NCI-H1436 (cell line): ENCODE data around the gene PROZ.

Experiments
- DNase-seq: peaks from one replicate; lab custom pipeline; 2025; lab: John Stamatoyannopoulos, UW

PROZ gene

GRCh38 chr13:113176822-113177221 lies 18.4 kb downstream of the PROZ start:
- no peak for DNase-seq

GRCh38 chr13:113178070-113178895 lies 19.8 kb downstream of the PROZ start:
- no peak for DNase-seq

DNA sequence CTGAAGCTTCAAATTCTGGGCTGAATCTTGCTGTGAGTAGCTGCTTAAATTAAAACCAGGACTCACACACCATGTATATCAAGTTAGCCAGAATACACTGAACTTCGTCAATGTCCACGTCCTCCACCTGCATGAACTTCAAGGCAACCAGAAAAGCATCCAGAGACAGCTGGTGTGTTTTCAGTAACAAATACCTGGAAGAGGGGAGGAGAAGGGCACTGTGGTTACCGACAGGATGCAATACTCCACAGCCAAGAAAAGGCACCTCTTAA lies 20.4 kb downstream of the PROZ start:
- DNase-seq, result no peak

- no peak for DNase-seq
These were observed 21.2 kb downstream of the PROZ start for GRCh38 chr13:113179374-113180230.

- no peak for DNase-seq
These were observed 23.6 kb downstream of the PROZ start for GRCh38 chr13:113182046-113182445.

DNA sequence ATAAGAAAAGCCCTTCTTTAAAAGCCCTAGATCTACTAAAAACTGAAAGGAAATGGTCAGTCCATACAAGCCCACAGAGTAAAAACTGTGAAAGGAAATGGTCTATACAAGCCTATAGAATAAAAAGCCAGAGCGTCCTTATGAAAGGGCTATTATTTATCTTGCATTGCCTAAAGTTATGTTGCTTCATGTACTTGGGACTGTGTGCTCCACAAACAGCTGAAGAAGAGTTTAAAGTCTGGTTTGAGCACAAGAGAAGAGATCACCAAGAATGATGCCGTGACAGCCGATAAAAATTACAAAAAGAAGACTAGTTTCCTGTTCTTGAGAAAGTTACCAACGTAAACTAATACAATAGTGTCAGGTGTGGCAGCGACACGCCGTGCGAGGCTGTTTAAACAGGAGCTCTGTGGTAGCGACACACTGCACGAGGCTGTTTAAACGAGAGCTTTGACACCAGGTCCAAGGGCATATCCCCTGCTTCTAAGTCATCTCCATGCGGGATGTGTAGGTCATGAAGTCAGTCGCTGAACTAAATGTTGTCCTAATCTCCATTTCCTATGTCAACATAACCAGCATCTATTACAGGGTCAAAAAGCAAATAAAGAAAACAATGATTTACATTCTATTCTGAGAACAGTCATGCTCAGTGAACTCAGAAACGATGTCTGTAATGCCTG lies 25.1 kb downstream of the PROZ start:
- DNase-seq, result no peak

- DNase-seq, result no peak
These were observed 26.4 kb downstream of the PROZ start for GRCh38 chr13:113184568-113185440.

- DNase-seq, result no peak
These were observed 27.8 kb downstream of the PROZ start for GRCh38 chr13:113186061-113186900.

GRCh38 chr13:113187263-113187669 lies 28.8 kb downstream of the PROZ start:
- DNase-seq, result no peak

DNA sequence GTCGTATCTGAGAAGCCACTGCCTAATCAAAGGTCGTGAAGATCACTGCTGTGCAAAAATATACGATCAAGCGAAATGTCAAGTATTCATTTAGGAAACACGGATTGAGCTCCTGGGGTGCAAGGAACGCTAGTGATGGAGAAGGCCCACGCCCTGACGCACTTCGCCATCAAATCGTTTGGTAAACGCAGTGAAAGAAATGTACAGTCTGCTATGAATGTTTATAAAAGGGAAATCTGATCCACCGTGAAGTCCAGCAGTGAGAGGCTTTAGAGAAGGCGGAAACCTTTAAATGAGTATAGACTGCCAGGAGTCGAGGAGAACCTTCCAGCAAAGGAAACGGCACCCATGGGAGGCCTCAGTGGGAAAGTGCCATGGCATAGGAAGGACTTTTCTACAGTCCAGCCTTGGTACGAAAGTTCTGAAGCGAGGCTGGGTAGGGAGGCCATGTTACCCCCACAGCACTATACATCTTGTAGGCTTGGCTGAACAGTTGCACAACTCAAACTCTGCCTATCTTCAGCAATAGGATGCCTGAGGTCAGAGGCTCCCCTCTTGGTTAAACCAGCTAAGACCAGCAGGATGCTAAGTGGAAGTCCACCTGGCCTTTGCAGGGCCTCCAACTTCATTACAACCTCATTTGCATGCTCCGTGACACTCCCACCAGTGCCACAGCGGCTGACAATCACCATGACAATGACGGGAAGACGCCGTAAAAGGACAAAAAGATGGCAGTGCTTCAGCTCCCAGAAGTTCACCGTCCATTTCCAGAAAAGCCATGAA lies 29.6 kb downstream of the PROZ start:
- DNase-seq, result no peak

DNA sequence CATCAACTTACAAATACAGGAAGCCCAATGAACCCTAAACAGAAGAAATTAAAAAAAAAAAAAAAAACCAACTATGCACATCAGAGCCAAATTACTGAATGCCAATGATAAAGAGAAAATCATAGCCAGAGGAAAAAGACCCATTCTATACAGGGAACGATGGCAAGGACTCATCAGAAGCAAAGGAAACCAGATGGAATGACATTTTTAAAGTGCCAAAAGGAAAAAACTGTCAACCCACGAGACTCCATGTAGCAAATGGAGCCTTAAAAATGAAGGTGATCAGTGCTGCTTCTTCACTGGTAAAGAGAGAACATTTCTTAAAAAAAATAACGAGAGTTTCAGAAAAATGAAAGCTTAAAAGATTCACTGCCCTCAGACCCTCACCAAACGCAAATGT lies 31.7 kb downstream of the PROZ start:
- DNase-seq, result no peak

DNA sequence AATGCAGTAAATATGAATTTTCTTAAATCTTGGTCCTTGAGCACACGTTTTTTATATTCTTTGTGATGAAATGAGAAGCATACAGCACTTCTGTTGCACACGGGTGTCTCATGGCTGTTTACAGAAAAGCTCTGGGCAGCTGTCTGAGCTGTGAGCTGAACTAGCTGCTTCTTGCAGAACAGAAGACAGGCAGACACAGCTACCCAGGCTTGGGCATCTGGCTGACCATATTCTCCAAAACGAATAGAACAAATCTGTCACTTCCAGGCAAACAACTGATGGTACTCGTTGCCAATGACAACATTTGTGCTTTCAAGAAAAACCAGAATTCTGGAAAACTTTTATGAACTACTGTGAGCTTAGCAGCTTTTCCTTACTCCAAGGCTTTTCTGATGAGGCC lies 33.8 kb downstream of the PROZ start:
- no peak for DNase-seq

DNA sequence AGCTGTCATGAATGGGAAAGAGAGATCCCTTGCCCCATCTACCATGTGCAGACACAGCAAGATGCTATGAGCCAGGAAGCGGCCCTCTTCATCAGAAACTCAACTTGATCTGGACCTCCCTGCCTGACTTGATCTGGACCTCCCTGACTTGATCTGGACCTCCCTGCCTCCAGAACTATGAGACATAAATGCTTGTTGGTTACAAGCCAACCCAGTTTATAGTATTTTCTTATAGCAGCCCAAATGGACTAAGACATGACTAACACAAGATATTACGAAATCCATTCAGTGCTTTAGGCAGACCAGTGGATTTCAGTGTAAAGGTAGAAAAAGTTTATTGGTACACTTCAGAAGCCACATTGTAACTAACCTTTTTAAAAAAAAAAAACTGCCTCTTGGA lies 34.5 kb downstream of the PROZ start:
- no peak for DNase-seq

GRCh38 chr13:113195360-113195759 lies 36.9 kb downstream of the PROZ start:
- no peak for DNase-seq

DNA sequence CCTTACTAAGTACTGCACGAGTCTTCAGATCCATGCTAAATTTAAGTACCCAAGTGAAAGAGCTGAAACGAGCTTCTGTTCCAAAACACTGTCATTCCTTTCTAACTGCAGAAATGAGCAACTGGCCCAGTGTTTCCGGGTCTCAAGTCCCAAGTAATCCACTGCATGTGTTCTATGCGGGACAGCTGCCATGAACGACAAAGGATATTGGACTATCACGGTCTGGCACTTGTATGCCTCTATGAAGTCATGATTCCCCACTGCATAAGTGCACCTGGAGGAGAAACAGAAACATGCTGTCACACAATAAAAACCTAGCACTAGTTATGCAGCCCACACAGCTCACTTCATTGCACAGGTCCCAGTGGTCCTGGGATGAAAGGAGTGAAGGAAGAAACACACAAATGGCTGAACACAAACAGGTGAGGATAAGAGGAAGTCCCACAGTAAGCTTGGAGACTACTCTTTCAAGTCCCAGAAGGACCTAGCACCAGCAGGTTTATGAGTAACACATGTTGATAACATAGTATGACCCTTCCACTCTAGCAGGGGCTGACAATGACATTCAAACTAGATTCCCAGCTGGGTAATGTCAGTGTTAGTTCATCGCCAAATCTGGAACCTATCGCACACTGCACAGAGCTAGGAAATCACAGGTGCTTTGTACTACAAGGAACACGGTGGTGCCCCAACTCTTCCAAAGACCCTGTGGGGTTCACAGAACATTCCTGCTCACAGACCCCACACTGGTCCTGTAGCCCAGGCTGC lies 38.7 kb downstream of the PROZ start:
- DNase-seq, result no peak

DNA sequence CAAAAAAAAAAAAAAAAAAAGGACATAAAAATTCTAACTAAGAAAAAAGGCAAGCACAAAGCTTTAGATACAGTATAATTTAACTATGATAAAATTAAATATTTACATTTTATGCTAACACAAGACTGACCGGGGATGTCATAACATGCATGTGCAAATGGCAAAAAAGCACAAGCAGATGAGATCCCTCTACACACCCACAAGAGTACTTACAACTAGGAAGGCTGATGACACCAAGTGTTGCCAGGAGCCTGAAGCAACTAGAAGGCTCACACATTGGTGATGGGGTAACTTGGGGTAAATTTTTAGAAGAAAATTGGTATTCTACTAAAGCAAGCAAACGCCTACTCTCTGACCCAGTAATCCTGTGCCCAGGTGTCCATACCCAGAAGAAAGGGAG lies 43.4 kb downstream of the PROZ start:
- DNase-seq, result no peak

DNA sequence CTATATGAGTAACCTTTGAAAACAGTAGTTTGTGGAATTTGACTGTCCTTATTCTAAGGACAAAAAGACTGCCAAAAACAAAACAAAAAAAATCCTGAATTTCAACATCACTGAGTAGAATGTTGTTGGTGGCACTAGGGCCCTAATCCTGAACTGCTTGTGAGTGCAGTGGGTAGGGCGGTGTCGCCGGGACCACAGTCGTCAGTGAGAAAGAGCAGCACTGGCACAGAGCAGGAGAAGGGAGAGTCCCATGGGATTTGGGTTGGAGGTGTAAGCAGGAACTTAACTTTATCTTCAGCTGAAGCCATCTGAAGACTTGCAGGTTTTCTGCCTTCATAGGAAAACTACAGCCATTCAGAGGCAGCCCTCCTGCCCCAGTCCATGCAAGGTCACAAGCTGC lies 44.5 kb downstream of the PROZ start:
- no peak for DNase-seq

DNA sequence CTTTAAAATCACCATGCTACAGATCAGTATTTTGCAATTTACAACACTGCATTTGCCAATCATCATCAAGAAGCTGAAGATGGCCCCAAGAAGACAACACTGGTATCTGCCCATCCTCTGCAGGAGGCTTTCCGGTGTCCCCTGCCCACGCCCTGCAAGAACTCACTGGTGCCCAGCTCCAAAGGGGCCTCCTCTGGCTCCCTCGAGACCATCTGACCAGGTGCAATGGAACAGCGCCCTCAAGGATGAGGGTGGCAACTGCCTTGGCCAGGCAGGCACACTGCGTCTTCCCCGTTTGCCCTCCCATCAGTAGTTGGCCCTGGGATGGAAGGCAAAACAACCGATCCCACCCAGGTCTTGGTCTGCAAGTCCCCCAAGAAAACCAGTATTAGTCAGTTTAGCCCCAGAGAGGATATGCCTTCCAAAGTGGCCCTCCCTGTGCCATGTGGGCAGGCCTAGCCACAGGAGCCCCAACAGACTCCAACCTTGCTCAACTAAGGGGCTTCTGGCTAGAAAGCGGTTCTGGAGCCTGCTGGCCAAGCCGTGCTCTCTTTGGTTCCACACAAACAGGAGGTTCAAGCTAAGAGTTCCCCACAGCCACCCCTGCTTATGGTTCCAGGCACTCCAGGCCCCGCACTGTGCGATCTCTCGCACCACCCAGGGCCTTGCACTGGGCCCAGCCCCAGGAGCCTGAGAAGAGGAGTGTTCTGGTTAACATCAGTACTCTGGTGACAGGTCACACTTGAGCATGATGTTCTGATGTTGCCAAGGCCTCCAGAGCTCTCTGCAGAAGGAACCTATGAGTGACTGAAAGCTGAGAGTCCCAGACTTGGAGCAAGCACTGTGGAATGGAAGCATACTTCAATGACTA lies 45.3 kb downstream of the PROZ start:
- DNase-seq, result no peak

GRCh38 chr13:113204378-113204734 lies 45.9 kb downstream of the PROZ start:
- no peak for DNase-seq
